HCT116 (cell line): ENCODE data around the gene LAS1L. TPM values are rescaled to one million over a fixed set of nuclear protein-coding genes. Genes with fewer than 3 reads are reported as not detected.

Experiments
- ATAC-seq: fragments of 200-7000 bp; cut with Tn5 transposase; 2 replicates; pipeline ENCODE4 v1.9.1; 2020; ENCODE audit warnings: mild to moderate bottlenecking, moderate library complexity
- BruUV-seq: library from RNA; stranded (reverse); fragments of 400-500 nt; replicated peaks from 2 replicates; lab custom pipeline; 2021; lab: Mats Ljungman, UMichigan
- CTCF ChIA-PET: fragments of 300-600 bp; sonication (Branson Sonifier 250); formaldehyde crosslinking; loops from one replicate; lab custom pipeline; 2021; ENCODE audit warnings: antibody characterized with exemption; lab: Charles Lee
- POLR2A ChIA-PET: fragments of 300-600, 350-600 bp; sonication (Branson Sonifier 250); formaldehyde crosslinking; loops from one replicate; lab custom pipeline; 2021; ENCODE audit warnings: antibody characterized with exemption; lab: Charles Lee
- RAD21 ChIA-PET, 2 experiments: fragments of 300-600 bp; sonication (Branson Sonifier 250); formaldehyde crosslinking; loops; one replicate each; lab custom pipeline; 2023; ENCODE audit warnings: low total read pairs in 2 of 2; ENCODE audit not compliant: uncharacterized antibody in 2 of 2, unreplicated experiment in 2 of 2, low non-redundant PET in 1 of 2; lab: Charles Lee
- DNase-seq: peaks from one replicate; pipeline ENCODE4 v3.0.0-alpha.2; 2010; ENCODE audit warnings: low read depth, low spot score
- H2AFZ ChIP-seq: fragments of 200-600 bp; shearing (Covaris generic), sonication (generic); 2 replicates; pipeline ENCODE4 v1.6.1; 2017; ENCODE audit warnings: low read depth, mixed run types, mixed read lengths, antibody characterized with exemption, low read length; ENCODE audit not compliant: poor library complexity, severe bottlenecking
- H3K27ac ChIP-seq: 2 replicates; pipeline ENCODE4 v1.5.1; 2012; ENCODE audit warnings: low read depth, low read length
- H3K27me3 ChIP-seq: fragments of 200-600 bp; sonication (generic); 2 replicates; pipeline ENCODE4 v1.6.1; 2016; ENCODE audit warnings: mixed run types, low read length, mixed read lengths; ENCODE audit not compliant: insufficient read depth
- H3K36me3 ChIP-seq, 2 experiments: fragments of 200-500 bp in 1 of 2; fragments of 200-600 bp in 1 of 2; sonication (Bioruptor generic) in 1 of 2; sonication (generic) in 1 of 2; 2 replicates each; pipeline versions ENCODE4 v1.5.1 to v1.6.1; 2014 to 2016; ENCODE audit warnings: low read length in 2 of 2, inconsistent platforms in 1 of 2, mixed read lengths in 1 of 2, mixed run types in 1 of 2; ENCODE audit not compliant: insufficient read depth in 2 of 2, control insufficient read depth in 1 of 2
- H3K4me1 ChIP-seq, 2 experiments: fragments of 200-600 bp in 1 of 2; sonication (generic) in 1 of 2; 2 replicates each; pipeline versions ENCODE4 v1.5.1 to v1.6.1; 2012 to 2017; ENCODE audit warnings: low read length in 2 of 2, inconsistent platforms in 1 of 2, mild to moderate bottlenecking in 1 of 2, mixed read lengths in 1 of 2, mixed run types in 1 of 2, moderate library complexity in 1 of 2; ENCODE audit not compliant: insufficient read depth in 2 of 2, control insufficient read depth in 1 of 2
- H3K4me2 ChIP-seq: fragments of 200-600 bp; sonication (generic); 2 replicates; pipeline ENCODE4 v1.6.1; 2017; ENCODE audit warnings: mixed run types, low read length, mixed read lengths
- H3K4me3 ChIP-seq, 2 experiments: fragments of 200-600 bp in 1 of 2; sonication (generic) in 1 of 2; replicated peaks in 1 of 2; 2 replicates each; pipeline ENCODE4 v1.5.1; 2011 to 2016; ENCODE audit warnings: low read length in 2 of 2, control low read depth in 1 of 2, low read depth in 1 of 2, mild to moderate bottlenecking in 1 of 2, mixed read lengths in 1 of 2, mixed run types in 1 of 2
- H3K79me2 ChIP-seq: fragments of 200-600 bp; sonication (generic); 2 replicates; pipeline ENCODE4 v1.6.1; 2017; ENCODE audit warnings: mild to moderate bottlenecking, mixed run types, low read length, moderate library complexity, mixed read lengths; ENCODE audit not compliant: insufficient read depth
- H3K9ac ChIP-seq: fragments of 200-600 bp; sonication (generic); 2 replicates; pipeline ENCODE4 v1.6.1; 2016; ENCODE audit warnings: low read length, mixed read lengths
- H3K9me2 ChIP-seq: fragments of 200-600 bp; sonication (generic), shearing (Covaris generic); 2 replicates; pipeline ENCODE4 v1.6.1; 2017; ENCODE audit warnings: mixed run types, mild to moderate bottlenecking, moderate library complexity; ENCODE audit not compliant: insufficient read depth
- H3K9me3 ChIP-seq, 2 experiments: fragments of 200-500 bp in 1 of 2; fragments of 200-600 bp in 1 of 2; sonication (Bioruptor generic) in 1 of 2; sonication (generic) in 1 of 2; 2 replicates each; pipeline ENCODE4 v1.6.1; 2014 to 2017; ENCODE audit warnings: low read length in 2 of 2, mixed read lengths in 2 of 2, inconsistent platforms in 1 of 2, low read depth in 1 of 2, mild to moderate bottlenecking in 1 of 2, mixed run types in 1 of 2, moderate library complexity in 1 of 2; ENCODE audit not compliant: control insufficient read depth in 1 of 2, insufficient read depth in 1 of 2
- H4K20me1 ChIP-seq: fragments of 200-600 bp; sonication (generic), shearing (Covaris generic); 2 replicates; pipeline ENCODE4 v1.6.1; 2017; ENCODE audit warnings: mixed run types, mild to moderate bottlenecking, moderate library complexity; ENCODE audit not compliant: insufficient read depth
- ELF1 ChIP-seq: IDR thresholded peaks from 2 replicates; pipeline ENCODE4 v1.6.1; 2012; ENCODE audit warnings: low read depth, borderline replicate concordance
- EZH2phosphoT487 ChIP-seq: fragments of 200-600 bp; IDR thresholded peaks from 2 replicates; pipeline ENCODE4 v1.6.1; 2018; ENCODE audit warnings: antibody characterized with exemption, borderline replicate concordance
- FOSL1 ChIP-seq: IDR thresholded peaks from 2 replicates; pipeline ENCODE4 v1.6.1; 2012; ENCODE audit warnings: low read depth
- JUND ChIP-seq: IDR thresholded peaks from 2 replicates; pipeline ENCODE4 v1.6.1; 2012
- POLR2A ChIP-seq: IDR thresholded peaks from 2 replicates; pipeline ENCODE4 v1.7.0; 2011; ENCODE audit warnings: borderline replicate concordance; ENCODE audit not compliant: insufficient read depth, insufficient read length; ENCODE audit errors: extremely low read depth
- POLR2AphosphoS5 ChIP-seq: IDR thresholded peaks from 2 replicates; pipeline ENCODE4 v1.6.1; 2011; ENCODE audit warnings: mild to moderate bottlenecking, low read depth, low read length, moderate library complexity
- SP1 ChIP-seq: IDR thresholded peaks from 2 replicates; pipeline ENCODE4 v1.6.1; 2012; ENCODE audit warnings: low read depth
- SRF ChIP-seq: IDR thresholded peaks from 2 replicates; pipeline ENCODE4 v1.6.1; 2012; ENCODE audit warnings: low read depth
- TCF7L2 ChIP-seq: IDR thresholded peaks from 2 replicates; pipeline ENCODE4 v1.7.0; 2011; ENCODE audit warnings: borderline replicate concordance, inconsistent platforms; ENCODE audit not compliant: insufficient read depth, insufficient read length; ENCODE audit errors: extremely low read depth
- ZNF274 ChIP-seq: fragments of 200-500 bp; sonication (Bioruptor generic); IDR thresholded peaks from 2 replicates; pipeline ENCODE4 v1.6.1; 2014; ENCODE audit warnings: mild to moderate bottlenecking, low read depth, low read length, inconsistent platforms
- intact Hi-C: fragments of 100-400 bp; cut with micrococcal nuclease; formaldehyde crosslinking; loops from 2 replicates; pipeline ENCODE4 v1.10.0; 2022
- total RNA-seq: library from RNA; stranded (reverse); gene quantifications from one replicate; pipeline ENCODE4 v1.2.1, GENCODE V29; 2021; ENCODE audit not compliant: unreplicated experiment
- TF ChIP-seq, protein P1 (sequence below): IDR thresholded peaks from 2 replicates; pipeline ENCODE4 v1.6.1; 2011; ENCODE audit warnings: mild to moderate bottlenecking, low read length, moderate library complexity; ENCODE audit not compliant: insufficient replicate concordance; ENCODE audit errors: extremely low read depth
- TF ChIP-seq, protein P2 (sequence below), 3 experiments: fragments of 200-600 bp in 1 of 3; sonication (generic) in 1 of 3; IDR thresholded peaks in 2 of 3; conservative IDR thresholded peaks in 1 of 3; 2 replicates each; pipeline ENCODE4 v1.5.1; 2012 to 2017; ENCODE audit warnings: low read depth in 2 of 3, low read length in 2 of 3, antibody characterized with exemption in 1 of 3, borderline replicate concordance in 1 of 3, control low read depth in 1 of 3, mild to moderate bottlenecking in 1 of 3, mixed read lengths in 1 of 3, mixed run types in 1 of 3, moderate library complexity in 1 of 3; ENCODE audit not compliant: insufficient read depth in 1 of 3
- TF ChIP-seq, protein P3 (sequence below): IDR thresholded peaks from 2 replicates; pipeline ENCODE4 v1.6.1; 2012

The LAS1L gene
- total RNA-seq, 1 experiment from 2014 or later: 47.7 TPM

DNA sequence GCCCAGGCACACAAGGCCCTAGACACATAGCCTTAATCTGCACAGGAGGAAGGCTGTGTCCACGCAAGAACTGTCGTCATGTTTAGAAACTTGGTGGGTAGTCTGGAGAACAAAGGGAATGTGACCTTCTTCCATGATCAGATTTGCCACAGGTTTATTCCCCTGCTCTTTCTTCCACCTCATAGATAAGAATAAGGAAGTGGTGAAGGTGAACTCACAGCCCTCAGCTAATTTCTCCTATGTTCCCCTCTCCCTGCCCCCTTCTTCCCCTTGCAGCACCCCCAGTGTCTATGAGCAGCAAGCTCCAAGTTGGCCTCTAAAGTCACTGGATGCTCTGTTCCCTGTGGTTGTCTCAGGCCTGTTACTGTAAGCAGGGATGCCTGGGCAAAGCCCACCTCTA is 39.8 kb upstream of the LAS1L start:
- Histone ChIP-seq H3K4me2 (no peak overlapping the region), H3K9me3 (no peaks in the 10 kb centered on the region), H3K27me3 (no peaks in the 10 kb centered on the region)
- intact Hi-C loops: no loop called here
- CTCF ChIA-PET: no interaction called here
- TF ChIP-seq EZH2phosphoT487 (no peak), POLR2AphosphoS5 (no peak), TCF7L2 (no peak), SP1 (no peak), JUND (no peak), FOSL1 (no peak), ELF1 (no peak), POLR2A (no peak), ZNF274 (no peak), SRF (no peak)
- TF ChIP-seq, protein P1, sequence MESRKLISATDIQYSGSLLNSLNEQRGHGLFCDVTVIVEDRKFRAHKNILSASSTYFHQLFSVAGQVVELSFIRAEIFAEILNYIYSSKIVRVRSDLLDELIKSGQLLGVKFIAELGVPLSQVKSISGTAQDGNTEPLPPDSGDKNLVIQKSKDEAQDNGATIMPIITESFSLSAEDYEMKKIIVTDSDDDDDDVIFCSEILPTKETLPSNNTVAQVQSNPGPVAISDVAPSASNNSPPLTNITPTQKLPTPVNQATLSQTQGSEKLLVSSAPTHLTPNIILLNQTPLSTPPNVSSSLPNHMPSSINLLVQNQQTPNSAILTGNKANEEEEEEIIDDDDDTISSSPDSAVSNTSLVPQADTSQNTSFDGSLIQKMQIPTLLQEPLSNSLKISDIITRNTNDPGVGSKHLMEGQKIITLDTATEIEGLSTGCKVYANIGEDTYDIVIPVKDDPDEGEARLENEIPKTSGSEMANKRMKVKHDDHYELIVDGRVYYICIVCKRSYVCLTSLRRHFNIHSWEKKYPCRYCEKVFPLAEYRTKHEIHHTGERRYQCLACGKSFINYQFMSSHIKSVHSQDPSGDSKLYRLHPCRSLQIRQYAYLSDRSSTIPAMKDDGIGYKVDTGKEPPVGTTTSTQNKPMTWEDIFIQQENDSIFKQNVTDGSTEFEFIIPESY: no peak
- TF ChIP-seq, protein P2, sequence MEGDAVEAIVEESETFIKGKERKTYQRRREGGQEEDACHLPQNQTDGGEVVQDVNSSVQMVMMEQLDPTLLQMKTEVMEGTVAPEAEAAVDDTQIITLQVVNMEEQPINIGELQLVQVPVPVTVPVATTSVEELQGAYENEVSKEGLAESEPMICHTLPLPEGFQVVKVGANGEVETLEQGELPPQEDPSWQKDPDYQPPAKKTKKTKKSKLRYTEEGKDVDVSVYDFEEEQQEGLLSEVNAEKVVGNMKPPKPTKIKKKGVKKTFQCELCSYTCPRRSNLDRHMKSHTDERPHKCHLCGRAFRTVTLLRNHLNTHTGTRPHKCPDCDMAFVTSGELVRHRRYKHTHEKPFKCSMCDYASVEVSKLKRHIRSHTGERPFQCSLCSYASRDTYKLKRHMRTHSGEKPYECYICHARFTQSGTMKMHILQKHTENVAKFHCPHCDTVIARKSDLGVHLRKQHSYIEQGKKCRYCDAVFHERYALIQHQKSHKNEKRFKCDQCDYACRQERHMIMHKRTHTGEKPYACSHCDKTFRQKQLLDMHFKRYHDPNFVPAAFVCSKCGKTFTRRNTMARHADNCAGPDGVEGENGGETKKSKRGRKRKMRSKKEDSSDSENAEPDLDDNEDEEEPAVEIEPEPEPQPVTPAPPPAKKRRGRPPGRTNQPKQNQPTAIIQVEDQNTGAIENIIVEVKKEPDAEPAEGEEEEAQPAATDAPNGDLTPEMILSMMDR (IDR thresholded peaks at IDR 0.05 in 2 of 3, conservative IDR thresholded peaks at IDR 0.05 in 1 of 3; ENCODE audit: borderline replicate concordance in 1 of 3, insufficient read depth in 1 of 3, low read depth in 2 of 3, low read length in 2 of 3): no peak
- TF ChIP-seq, protein P3, sequence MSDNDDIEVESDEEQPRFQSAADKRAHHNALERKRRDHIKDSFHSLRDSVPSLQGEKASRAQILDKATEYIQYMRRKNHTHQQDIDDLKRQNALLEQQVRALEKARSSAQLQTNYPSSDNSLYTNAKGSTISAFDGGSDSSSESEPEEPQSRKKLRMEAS: no peak
- TF ChIP-seq, all 23 proteins: peak for 0
- no peak for ATAC-seq
- no TSS peak for BruUV-seq
- H3K79me2 ChIP-seq: no peaks in the 10 kb centered on the region
- POLR2A ChIA-PET: no interaction called here
- no peak for DNase-seq
- no peaks in the 10 kb centered on the region for H4K20me1 ChIP-seq
- H3K27ac ChIP-seq: no peak overlapping the region
- no peaks in the 10 kb centered on the region for H3K36me3 ChIP-seq
- RAD21 ChIA-PET: no interaction called here
- H3K9me2 ChIP-seq: no peaks in the 10 kb centered on the region
- H3K4me1 ChIP-seq: peaks cover 0 to 12% of the 10 kb centered on the region in 2 experiments; a peak in 2 of 4 replicates
- H3K4me3 ChIP-seq: no peak overlapping the region
- H3K9ac ChIP-seq: no peak overlapping the region
- no peak overlapping the region for H2AFZ ChIP-seq
